GM23338 (cell line): Measurements from ENCODE around the gene DNASE2.

ENCODE experiments used
- CREB1 ChIP-seq: fragments of 250-450 bp; sonication (Bioruptor Pico); IDR thresholded peaks from 2 replicates; pipeline ENCODE4 v1.5.0; 2020; ENCODE audit warnings: low read depth, mild to moderate bottlenecking, moderate library complexity
- ETS1 ChIP-seq: IDR thresholded peaks from 2 replicates; pipeline ENCODE4 v1.6.1; 2016; ENCODE audit warnings: antibody characterized with exemption
- EZH2 ChIP-seq: fragments of 200-600 bp; sonication (generic); IDR thresholded peaks from one replicate; pipeline ENCODE4 v1.8.0; 2017; ENCODE audit warnings: antibody characterized with exemption, mild to moderate bottlenecking, low read depth; ENCODE audit not compliant: unreplicated experiment
- EZH2phosphoT487 ChIP-seq: fragments of 200-600 bp; sonication (generic); IDR thresholded peaks from one replicate; pipeline ENCODE4 v1.8.1; 2018; ENCODE audit warnings: antibody characterized with exemption; ENCODE audit not compliant: unreplicated experiment
- STAT1 ChIP-seq: IDR thresholded peaks from one replicate; pipeline ENCODE4 v1.6.1; 2016; ENCODE audit warnings: antibody characterized with exemption; ENCODE audit not compliant: unreplicated experiment
- TF ChIP-seq, protein P1 (sequence below), 2 experiments: fragments of 200-600 bp in 1 of 2; sonication (generic) in 1 of 2; conservative IDR thresholded peaks; 2 replicates each; pipeline versions ENCODE4 v1.5.1 to v1.6.1; 2016 to 2017; ENCODE audit warnings: antibody characterized with exemption in 2 of 2, low read depth in 2 of 2, mild to moderate bottlenecking in 2 of 2, moderate library complexity in 1 of 2
- TF ChIP-seq, protein P2 (sequence below): IDR thresholded peaks from one replicate; pipeline ENCODE4 v1.6.1; 2018; ENCODE audit warnings: antibody characterized with exemption; ENCODE audit not compliant: unreplicated experiment

DNA sequence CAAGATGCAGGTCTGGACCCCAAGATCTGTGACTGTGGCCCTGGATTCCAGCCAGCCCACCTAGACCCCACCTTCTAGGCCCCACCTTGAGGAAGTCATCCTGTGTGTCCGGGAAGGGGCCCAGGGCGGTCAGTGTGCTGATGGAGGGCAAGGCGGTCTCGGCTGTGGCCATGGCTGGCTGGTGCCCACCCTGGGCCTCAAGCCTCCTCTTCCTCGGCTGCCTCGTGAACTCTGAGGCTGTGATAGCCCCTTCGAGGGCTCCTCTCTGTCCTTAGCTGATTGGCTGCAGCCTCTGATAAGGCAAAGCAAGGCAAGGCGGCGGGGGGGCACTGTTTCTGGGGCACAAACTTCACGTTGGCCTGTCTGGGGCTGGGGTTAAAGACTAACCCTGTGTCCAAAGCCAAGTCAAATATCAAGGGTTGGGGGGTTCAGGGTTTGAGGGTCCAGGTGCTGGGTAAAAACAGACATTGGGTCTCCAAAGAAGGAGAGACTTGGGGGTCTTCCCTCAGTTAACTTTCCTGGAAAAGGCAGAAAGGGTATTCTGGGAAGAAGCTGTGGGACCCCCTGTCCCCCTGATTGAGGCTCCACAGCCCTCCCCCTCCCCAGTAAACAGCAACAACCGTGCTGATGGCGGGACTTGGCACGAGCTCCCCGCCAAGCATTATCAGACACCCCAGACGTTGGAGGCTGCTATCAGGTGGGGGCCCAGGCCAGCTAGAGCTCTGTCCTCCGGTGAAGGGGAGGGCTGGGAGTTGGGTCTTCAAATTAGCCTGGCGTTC lies 5.9 kb upstream of the DNASE2 start, which contains the start of gene KLF1:
- TF ChIP-seq ETS1 (no peak), EZH2 (no peak), STAT1 (no peak), EZH2phosphoT487 (no peak), CREB1 (CRISPR knock-in tag) (no peak)
- TF ChIP-seq, protein P1, sequence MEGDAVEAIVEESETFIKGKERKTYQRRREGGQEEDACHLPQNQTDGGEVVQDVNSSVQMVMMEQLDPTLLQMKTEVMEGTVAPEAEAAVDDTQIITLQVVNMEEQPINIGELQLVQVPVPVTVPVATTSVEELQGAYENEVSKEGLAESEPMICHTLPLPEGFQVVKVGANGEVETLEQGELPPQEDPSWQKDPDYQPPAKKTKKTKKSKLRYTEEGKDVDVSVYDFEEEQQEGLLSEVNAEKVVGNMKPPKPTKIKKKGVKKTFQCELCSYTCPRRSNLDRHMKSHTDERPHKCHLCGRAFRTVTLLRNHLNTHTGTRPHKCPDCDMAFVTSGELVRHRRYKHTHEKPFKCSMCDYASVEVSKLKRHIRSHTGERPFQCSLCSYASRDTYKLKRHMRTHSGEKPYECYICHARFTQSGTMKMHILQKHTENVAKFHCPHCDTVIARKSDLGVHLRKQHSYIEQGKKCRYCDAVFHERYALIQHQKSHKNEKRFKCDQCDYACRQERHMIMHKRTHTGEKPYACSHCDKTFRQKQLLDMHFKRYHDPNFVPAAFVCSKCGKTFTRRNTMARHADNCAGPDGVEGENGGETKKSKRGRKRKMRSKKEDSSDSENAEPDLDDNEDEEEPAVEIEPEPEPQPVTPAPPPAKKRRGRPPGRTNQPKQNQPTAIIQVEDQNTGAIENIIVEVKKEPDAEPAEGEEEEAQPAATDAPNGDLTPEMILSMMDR (conservative IDR thresholded peaks at IDR 0.05; ENCODE audit: low read depth in 2 of 2) = no peak
- TF ChIP-seq, protein P2, sequence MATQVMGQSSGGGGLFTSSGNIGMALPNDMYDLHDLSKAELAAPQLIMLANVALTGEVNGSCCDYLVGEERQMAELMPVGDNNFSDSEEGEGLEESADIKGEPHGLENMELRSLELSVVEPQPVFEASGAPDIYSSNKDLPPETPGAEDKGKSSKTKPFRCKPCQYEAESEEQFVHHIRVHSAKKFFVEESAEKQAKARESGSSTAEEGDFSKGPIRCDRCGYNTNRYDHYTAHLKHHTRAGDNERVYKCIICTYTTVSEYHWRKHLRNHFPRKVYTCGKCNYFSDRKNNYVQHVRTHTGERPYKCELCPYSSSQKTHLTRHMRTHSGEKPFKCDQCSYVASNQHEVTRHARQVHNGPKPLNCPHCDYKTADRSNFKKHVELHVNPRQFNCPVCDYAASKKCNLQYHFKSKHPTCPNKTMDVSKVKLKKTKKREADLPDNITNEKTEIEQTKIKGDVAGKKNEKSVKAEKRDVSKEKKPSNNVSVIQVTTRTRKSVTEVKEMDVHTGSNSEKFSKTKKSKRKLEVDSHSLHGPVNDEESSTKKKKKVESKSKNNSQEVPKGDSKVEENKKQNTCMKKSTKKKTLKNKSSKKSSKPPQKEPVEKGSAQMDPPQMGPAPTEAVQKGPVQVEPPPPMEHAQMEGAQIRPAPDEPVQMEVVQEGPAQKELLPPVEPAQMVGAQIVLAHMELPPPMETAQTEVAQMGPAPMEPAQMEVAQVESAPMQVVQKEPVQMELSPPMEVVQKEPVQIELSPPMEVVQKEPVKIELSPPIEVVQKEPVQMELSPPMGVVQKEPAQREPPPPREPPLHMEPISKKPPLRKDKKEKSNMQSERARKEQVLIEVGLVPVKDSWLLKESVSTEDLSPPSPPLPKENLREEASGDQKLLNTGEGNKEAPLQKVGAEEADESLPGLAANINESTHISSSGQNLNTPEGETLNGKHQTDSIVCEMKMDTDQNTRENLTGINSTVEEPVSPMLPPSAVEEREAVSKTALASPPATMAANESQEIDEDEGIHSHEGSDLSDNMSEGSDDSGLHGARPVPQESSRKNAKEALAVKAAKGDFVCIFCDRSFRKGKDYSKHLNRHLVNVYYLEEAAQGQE = no peak
